GM12891 (cell line): ENCODE data around the gene SCAP.

Source experiments
- PAX5 ChIP-seq: IDR thresholded peaks from 2 replicates; pipeline ENCODE4 v1.6.1; 2011; ENCODE audit warnings: low read length, moderate library complexity, mild to moderate bottlenecking; ENCODE audit not compliant: insufficient read depth, severe bottlenecking
- POLR2A ChIP-seq: IDR thresholded peaks from 2 replicates; pipeline ENCODE4 v1.6.1; 2011; ENCODE audit warnings: low read depth, low read length, control low read depth
- POLR2AphosphoS5 ChIP-seq: IDR thresholded peaks from 2 replicates; pipeline ENCODE4 v1.6.1; 2011; ENCODE audit warnings: low read depth, low read length, control low read depth
- POU2F2 ChIP-seq: IDR thresholded peaks from 2 replicates; pipeline ENCODE4 v1.6.1; 2011; ENCODE audit warnings: low read depth, mild to moderate bottlenecking, control low read depth, low read length, moderate library complexity
- SPI1 ChIP-seq: IDR thresholded peaks from 2 replicates; pipeline ENCODE4 v1.6.1; 2011; ENCODE audit warnings: low read depth, low read length, control low read depth
- TAF1 ChIP-seq: IDR thresholded peaks from 2 replicates; pipeline ENCODE4 v1.6.1; 2011; ENCODE audit warnings: low read depth, low read length, control low read depth

DNA sequence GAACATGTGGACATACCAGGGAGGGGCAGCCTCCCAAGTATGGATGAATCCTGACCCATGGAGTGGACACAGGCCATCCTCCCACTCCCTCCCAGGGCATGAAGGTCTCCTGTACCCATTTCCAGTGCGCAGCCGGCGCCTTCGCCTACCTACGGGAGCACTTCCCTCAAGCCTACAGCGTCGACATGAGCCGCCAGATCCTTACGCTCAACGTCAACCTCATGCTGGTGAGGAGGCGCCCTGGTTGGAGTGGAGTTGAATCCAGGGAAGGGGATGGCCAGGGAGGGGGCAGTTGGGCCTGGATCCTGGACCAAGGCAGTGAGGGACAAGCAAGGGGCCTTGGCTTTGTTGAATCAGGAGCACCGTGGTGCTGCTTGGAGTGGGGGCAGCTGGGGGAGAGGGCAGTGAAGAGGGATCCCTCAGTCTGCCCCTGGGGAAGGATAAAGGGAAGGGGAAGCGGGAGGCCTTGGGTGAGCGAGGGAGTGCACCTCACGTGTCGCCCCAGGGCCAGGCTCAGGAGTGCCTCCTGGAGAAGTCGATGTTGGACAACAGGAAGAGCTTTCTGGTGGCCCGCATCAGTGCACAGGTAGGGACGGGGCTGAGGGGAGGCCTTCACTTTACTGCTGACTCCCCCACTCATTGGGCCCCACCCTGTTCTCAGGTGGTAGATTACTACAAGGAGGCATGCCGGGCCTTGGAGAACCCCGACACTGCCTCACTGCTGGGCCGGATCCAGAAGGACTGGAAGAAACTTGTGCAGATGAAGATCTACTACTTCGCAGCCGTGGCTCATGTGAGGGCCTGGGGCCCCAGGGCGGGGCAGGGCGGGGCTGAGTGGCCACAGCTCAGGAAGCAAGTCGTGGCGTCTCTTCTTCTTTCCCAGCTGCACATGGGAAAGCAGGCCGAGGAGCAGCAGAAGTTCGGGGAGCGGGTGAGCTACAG lies 69.7 kb downstream of the SCAP start:
- TF ChIP-seq POLR2A, result no peak
- no peak for TF ChIP-seq POLR2AphosphoS5
- TF ChIP-seq TAF1, result no peak
- TF ChIP-seq SPI1, result no peak
- TF ChIP-seq POU2F2, result no peak
- TF ChIP-seq PAX5, result no peak
